DOHH2 (cell line): ENCODE results near the gene PGR.

Experiments
- CTCF ChIP-seq: fragments of 200-600 bp; sonication (generic); IDR thresholded peaks from one replicate; pipeline ENCODE4 v1.5.1; 2014; ENCODE audit warnings: antibody characterized with exemption, mild to moderate bottlenecking, low read depth, low read length; ENCODE audit not compliant: poor library complexity, severe bottlenecking
- EZH2phosphoT487 ChIP-seq: fragments of 200-600 bp; sonication (generic); IDR thresholded peaks from 2 replicates; pipeline ENCODE4 v1.6.1; 2017; ENCODE audit warnings: borderline replicate concordance, mild to moderate bottlenecking, antibody characterized with exemption, low read length, moderate library complexity, mixed read lengths

GRCh38 chr11:101019870-101020269, 109.7 kb downstream of the PGR start:
- TF ChIP-seq CTCF (no peak), EZH2phosphoT487 (no peak)
